Breast epithelium (tissue), 4 donors: ENCODE results near the gene TRIM65. TPM values are rescaled to one million over a fixed set of nuclear protein-coding genes. Genes with fewer than 3 reads are reported as not detected.

Source experiments
- DNase-seq, 2 donors: peaks; one replicate each; pipeline ENCODE4 v3.0.0-alpha.2; 2019; ENCODE audit warnings: low spot score in 2 of 2
- H3K27ac ChIP-seq, 2 donors: fragments of 200-600 bp; sonication (generic) in 1 of 2; one replicate each; pipeline ENCODE4 v1.5.1; 2016 to 2019; ENCODE audit warnings: mild to moderate bottlenecking in 1 of 2
- H3K27me3 ChIP-seq, 2 donors: fragments of 200-600 bp; sonication (generic) in 1 of 2; one replicate each; pipeline versions ENCODE4 v1.5.1 to v1.6.0; 2017 to 2019; ENCODE audit warnings: control low read depth in 1 of 2, mild to moderate bottlenecking in 1 of 2
- H3K36me3 ChIP-seq: fragments of 200-600 bp; one replicate; pipeline ENCODE4 v1.5.1; 2019
- H3K4me1 ChIP-seq, 2 donors: fragments of 200-600 bp; sonication (generic); one replicate each; pipeline ENCODE4 v1.5.1; 2016 to 2019; ENCODE audit warnings: control low read depth in 1 of 2
- H3K4me3 ChIP-seq, 3 donors: fragments of 200-600 bp; sonication (generic); 1 replicate in 2 of 3; 2 replicates in 1 of 3; pipeline ENCODE4 v1.5.1; 2016 to 2019; ENCODE audit warnings: mild to moderate bottlenecking in 3 of 3, moderate library complexity in 2 of 3
- H3K9me3 ChIP-seq, 2 donors: fragments of 200-600 bp; sonication (generic) in 1 of 2; one replicate each; pipeline ENCODE4 v1.5.1; 2016 to 2019; ENCODE audit warnings: control low read depth in 1 of 2
- POLR2A ChIP-seq: fragments of 450-650 bp; IDR thresholded peaks from one replicate; pipeline ENCODE4 v1.6.1; 2016; ENCODE audit warnings: antibody characterized with exemption, mild to moderate bottlenecking, moderate library complexity
- POLR2AphosphoS5 ChIP-seq, 3 donors: sonication (generic); formaldehyde crosslinking; IDR thresholded peaks; one replicate each; pipeline ENCODE4 v1.6.1; 2017; ENCODE audit warnings: antibody characterized with exemption in 3 of 3
- intact Hi-C: fragments of 100-400 bp; cut with DNase I; formaldehyde crosslinking; loops from one replicate; pipeline ENCODE4 v1.15.1; 2023; ENCODE audit warnings: low total_unique reads
- total RNA-seq, 3 donors: library from RNA; depleted of rRNA; stranded (reverse); fragments of >200 nt; gene quantifications; one replicate each; pipeline ENCODE4 v1.1.0, GENCODE V29; 2016
- TF ChIP-seq, protein P1 (sequence below), 3 donors: fragments of 450-650 bp; IDR thresholded peaks; one replicate each; pipeline ENCODE4 v1.5.1; 2016 to 2017; ENCODE audit warnings: antibody characterized with exemption in 3 of 3, mild to moderate bottlenecking in 3 of 3, moderate library complexity in 3 of 3

TRIM65 gene
- total RNA-seq, 3 donors from 2014 or later: 16.7 to 28.8 (median 23.3) TPM

DNA sequence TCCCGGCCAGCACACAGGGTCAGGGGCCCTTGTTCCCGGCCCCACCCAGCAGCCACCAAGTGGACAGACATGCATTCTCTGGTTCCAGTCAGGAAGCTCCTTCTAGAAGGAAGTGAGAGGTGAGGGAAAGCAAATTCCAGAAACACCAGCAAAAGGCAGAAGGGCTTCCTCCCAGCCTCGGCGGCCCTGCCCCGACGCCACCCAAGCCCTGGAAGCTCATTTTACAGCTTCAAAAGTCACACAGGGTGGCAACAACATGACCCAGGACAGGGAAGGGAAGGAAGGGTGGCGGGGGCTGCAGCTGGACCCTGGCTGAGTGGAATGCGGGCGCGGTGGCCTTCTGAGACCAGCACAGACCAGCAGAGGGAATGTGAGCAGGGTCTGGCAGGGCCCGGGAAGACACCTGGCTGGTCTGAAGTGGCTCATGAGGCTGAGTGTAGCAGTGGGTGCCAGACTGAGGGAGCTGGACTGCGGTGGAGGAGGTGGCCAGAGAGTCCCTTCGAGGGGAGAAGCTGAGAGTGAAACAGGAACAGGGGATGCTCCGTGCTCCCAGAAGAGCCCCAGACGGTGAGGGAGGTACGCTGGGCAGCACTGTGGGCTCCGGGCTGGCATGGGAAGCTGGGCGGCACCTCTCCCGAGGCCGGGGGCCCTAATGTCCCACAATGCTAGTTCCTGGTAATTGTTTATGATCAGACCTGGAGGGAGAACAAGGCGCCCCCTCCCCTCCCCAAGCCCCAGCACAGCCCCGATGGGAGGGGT lies 50.6 kb downstream of the TRIM65 start:
- H3K4me1 ChIP-seq: peaks cover 16 to 53% of the 10 kb centered on the region in 2 donors
- H3K27me3 ChIP-seq: no peaks in the 10 kb centered on the region
- intact Hi-C loops: loop anchor here (10.0 kb wide), 1 partner anchor 61 kb away; the partner anchor contains the start of gene UNK
- peaks cover 7% of the 10 kb centered on the region for H3K36me3 ChIP-seq
- peak overlapping the region; percentile 94 to 95 for H3K27ac ChIP-seq
- no peaks in the 10 kb centered on the region for H3K9me3 ChIP-seq
- DNase-seq: no peak
- TF ChIP-seq, protein P1, sequence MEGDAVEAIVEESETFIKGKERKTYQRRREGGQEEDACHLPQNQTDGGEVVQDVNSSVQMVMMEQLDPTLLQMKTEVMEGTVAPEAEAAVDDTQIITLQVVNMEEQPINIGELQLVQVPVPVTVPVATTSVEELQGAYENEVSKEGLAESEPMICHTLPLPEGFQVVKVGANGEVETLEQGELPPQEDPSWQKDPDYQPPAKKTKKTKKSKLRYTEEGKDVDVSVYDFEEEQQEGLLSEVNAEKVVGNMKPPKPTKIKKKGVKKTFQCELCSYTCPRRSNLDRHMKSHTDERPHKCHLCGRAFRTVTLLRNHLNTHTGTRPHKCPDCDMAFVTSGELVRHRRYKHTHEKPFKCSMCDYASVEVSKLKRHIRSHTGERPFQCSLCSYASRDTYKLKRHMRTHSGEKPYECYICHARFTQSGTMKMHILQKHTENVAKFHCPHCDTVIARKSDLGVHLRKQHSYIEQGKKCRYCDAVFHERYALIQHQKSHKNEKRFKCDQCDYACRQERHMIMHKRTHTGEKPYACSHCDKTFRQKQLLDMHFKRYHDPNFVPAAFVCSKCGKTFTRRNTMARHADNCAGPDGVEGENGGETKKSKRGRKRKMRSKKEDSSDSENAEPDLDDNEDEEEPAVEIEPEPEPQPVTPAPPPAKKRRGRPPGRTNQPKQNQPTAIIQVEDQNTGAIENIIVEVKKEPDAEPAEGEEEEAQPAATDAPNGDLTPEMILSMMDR (IDR thresholded peaks at IDR 0.05): no peak
- no peak for TF ChIP-seq POLR2AphosphoS5 (IDR thresholded peaks at IDR 0.05)
- TF ChIP-seq POLR2A: no peak
- H3K4me3 ChIP-seq: no peak overlapping the region

DNA sequence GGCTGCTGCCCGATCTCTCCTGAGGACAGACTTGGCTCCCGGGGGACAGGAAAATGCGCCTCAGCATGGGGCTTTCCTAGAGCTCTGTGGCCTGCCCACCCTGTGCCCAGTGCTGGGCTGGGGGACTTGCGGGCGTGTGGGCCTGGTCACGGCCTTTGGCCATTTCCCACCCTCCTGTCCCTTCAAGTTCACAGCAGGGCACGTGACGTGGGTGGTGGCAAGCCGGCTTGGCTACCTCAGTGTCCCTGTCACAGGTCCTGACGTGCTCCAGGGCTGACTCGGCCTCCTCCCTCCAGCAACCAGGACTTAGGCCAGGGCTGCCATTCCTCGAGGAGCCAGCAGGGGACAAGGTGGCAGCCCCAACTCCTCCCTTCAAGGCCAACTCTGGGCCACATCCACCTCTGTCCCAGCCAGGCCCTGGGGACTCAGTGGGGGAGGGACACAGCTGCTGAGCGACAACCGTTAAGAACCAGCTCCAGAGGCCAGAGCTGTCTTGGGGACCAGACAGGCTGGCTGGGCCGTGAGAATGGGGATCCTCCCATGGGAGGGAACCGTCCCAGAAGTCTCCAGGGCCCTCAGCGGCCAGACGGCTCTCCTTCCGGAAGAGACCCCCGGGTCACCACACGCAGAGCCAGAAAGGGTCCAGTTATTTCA lies 51.6 kb downstream of the TRIM65 start:
- TF ChIP-seq, protein P1 (IDR thresholded peaks at IDR 0.05): peak; percentile 97 to 99 (median 97)
- TF ChIP-seq POLR2A: no peak
- TF ChIP-seq POLR2AphosphoS5 (IDR thresholded peaks at IDR 0.05): peak; percentile 58 to 73 (median 63)
- Histone ChIP-seq H3K9me3 (no peaks in the 10 kb centered on the region), H3K27me3 (no peaks in the 10 kb centered on the region), H3K27ac (peak overlapping the region; percentile 94 to 95), H3K4me3 (peak overlapping the region in 2 of 3 donors; percentile 33 to 46), H3K4me1 (peaks cover 16 to 50% of the 10 kb centered on the region in 2 donors), H3K36me3 (peaks cover 7% of the 10 kb centered on the region)
- peak; percentile 92 to 95 for DNase-seq
- intact Hi-C loops: loop anchor here (10.0 kb wide), 1 partner anchor 60 kb away; the partner anchor contains the start of gene UNK

DNA sequence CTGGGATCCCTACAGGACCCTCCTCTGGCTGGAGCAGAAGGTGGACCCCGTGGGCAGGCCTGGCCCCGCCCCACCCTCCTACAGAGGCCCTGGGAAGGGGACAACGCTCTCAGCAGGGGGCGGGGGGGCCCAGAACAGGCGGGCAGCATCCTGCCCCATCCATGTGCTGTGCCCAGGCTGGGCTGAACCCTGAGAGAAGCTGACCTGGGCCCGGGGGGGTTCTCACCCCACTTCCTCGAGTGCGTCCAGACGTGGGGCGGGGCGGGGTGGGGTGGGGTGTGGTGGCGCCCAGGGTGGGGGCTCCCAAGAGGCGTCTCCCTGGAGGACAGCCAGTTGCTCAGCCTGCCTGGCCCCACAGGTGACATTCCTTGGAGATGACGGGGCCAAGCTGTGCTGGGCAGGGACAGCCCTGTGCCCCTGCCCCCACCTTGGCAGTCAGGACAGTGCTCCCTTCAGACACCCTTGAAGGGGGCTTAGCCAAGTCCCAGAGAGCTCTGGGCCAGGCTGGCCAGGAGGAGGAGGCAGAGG lies 52.2 kb downstream of the TRIM65 start:
- H3K36me3 ChIP-seq: peaks cover 7% of the 10 kb centered on the region
- DNase-seq: peak; percentile 84 to 92

DNA sequence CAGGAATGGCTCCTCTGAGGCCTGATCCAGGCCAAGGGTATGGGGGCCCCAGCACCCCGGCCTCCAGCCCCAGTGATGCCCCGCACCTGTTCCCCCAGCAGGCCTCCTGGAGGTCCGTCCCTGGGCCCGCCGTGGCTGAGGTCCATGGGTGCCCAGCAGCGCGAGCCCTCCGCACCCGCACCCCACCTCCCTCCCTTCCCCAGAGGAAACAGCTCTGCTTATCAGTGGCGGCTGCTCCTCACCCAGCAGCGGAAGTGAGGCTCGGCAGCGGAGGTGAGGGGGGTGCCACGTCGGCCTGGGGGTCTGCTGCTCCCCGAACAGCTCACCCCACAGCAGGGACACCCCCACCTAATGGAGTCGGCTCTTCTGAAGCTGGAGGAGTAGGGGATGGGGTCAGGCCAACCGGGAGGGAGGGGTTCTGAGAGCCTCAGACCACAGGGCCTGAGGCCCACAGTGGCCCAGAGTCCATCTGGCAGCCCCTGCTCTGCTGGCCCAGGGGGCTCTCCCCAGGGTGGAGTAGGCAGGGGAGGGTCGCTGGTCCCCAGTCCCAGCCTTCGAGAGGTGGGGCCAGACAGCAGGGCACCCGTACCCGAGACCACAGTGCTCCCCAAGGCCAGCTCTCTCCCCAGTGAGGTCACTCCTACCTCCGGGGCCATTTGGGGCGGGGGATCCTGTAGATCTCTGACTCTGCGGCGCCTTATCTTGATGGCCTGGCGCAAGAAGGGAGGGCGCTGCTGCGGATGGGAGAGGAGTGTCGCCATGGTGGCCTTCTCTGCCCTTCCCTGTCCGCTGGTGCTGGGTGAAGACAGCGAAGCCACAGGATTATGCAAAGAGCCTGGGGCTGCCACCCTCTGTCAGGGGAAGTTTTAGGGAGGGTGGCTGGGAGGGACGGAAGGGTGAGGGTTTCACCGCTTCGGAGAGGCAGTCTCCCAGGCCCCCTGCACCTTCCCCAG lies 52.9 kb downstream of the TRIM65 start, which contains the start of gene UNC13D:
Gene UNC13D, minus strand, starts transcription at position 828 of the 953 bp plus-strand sequence. Its CDS starts 67 bp downstream, at position 761.
- Histone ChIP-seq H3K27me3 (no peaks in the 10 kb centered on the region), H3K4me3 (peak within 1 kb of the TSS; percentile 15 to 46 (median 33)), H3K4me1 (peaks cover 10 to 37% of the 10 kb centered on the region in 2 donors), H3K27ac (peak within 1 kb of the TSS; percentile 94 to 95), H3K9me3 (no peaks in the 10 kb centered on the region), H3K36me3 (peaks cover 7% of the 10 kb centered on the region)
- no peak for TF ChIP-seq POLR2A
- peak in 1 of 2 donors; percentile 66 for DNase-seq
- intact Hi-C loops: loop anchor here (10.0 kb wide), 1 partner anchor 59 kb away; the partner anchor contains the start of gene UNK

More for the DNA sequence above, 52.2 kb downstream of the TRIM65 start:
- TF ChIP-seq, protein P1 (IDR thresholded peaks at IDR 0.05): no peak
- TF ChIP-seq POLR2AphosphoS5 (IDR thresholded peaks at IDR 0.05) (no peak), POLR2A (no peak)
- intact Hi-C loops: loop anchor here (10.0 kb wide), 1 partner anchor 60 kb away; the partner anchor contains the start of gene UNK
- Histone ChIP-seq H3K4me1 (peaks cover 15 to 45% of the 10 kb centered on the region in 2 donors), H3K4me3 (peak overlapping the region in 2 of 3 donors; percentile 33 to 46), H3K27ac (peak overlapping the region; percentile 94 to 95), H3K9me3 (no peaks in the 10 kb centered on the region), H3K27me3 (no peaks in the 10 kb centered on the region)
